ENCODE data around the gene ZC2HC1B. TPM values are rescaled to one million over a fixed set of nuclear protein-coding genes. Genes with fewer than 3 reads are reported as not detected.

ZC2HC1B gene
- total and polyA plus RNA-seq, 4 donors: 0.28 TPM; not detected in 3

- peak in 2 of 3 donors; percentile 79 to 85 for DNase-seq
- WGBS, 2 donors: 58 to 67% methylated on average over 6 of the region's 6 CpGs
- peaks cover 0 to 5% (median under 1%) of the 10 kb centered on the region in 4 donors for H3K36me3 ChIP-seq (ENCODE audit: control insufficient read depth in 4 of 4, insufficient read depth in 4 of 4, low read length in 4 of 4)
- H3K9me3 ChIP-seq (ENCODE audit: control insufficient read depth in 4 of 4, insufficient read depth in 3 of 4, low read length in 3 of 4): no peaks in the 10 kb centered on the region
- ATAC-seq (ENCODE audit: insufficient read depth, low FRiP score): peak; percentile 62
- no peak overlapping the region for H3K9ac ChIP-seq (ENCODE audit: insufficient read depth in 1 of 2, low read length in 2 of 2)
- TF ChIP-seq CTCF (IDR thresholded peaks at IDR 0.05; ENCODE audit: control extremely low read depth, extremely low read depth): no peak
- no peaks in the 10 kb centered on the region for H3K27me3 ChIP-seq (ENCODE audit: control insufficient read depth in 3 of 3, insufficient read depth in 3 of 3, low read length in 2 of 3)
- no peak overlapping the region for H3K27ac ChIP-seq (ENCODE audit: low read depth in 1 of 2, low read length in 1 of 2)
- no peak overlapping the region for H3K4me3 ChIP-seq
- peaks cover 3 to 79% (median 24%) of the 10 kb centered on the region in 5 donors for H3K4me1 ChIP-seq (ENCODE audit: control insufficient read depth in 5 of 5, insufficient read depth in 5 of 5, low read length in 5 of 5)
Measured at GRCh38 chr6:143970456-143971218, 106.4 kb downstream of the ZC2HC1B start.

GRCh38 chr6:143971482-143972205 lies 107.4 kb downstream of the ZC2HC1B start:
- Histone ChIP-seq H3K27ac (ENCODE audit: low read depth in 1 of 2, low read length in 1 of 2) (no peak overlapping the region), H3K4me3 (no peak overlapping the region), H3K27me3 (ENCODE audit: control insufficient read depth in 3 of 3, insufficient read depth in 3 of 3, low read length in 2 of 3) (no peaks in the 10 kb centered on the region), H3K9ac (ENCODE audit: insufficient read depth in 1 of 2, low read length in 2 of 2) (no peak overlapping the region), H3K9me3 (ENCODE audit: control insufficient read depth in 4 of 4, insufficient read depth in 3 of 4, low read length in 3 of 4) (no peaks in the 10 kb centered on the region), H3K4me1 (ENCODE audit: control insufficient read depth in 5 of 5, insufficient read depth in 5 of 5, low read length in 5 of 5) (peaks cover 3 to 77% (median 20%) of the 10 kb centered on the region in 5 donors), H3K36me3 (ENCODE audit: control insufficient read depth in 4 of 4, insufficient read depth in 4 of 4, low read length in 4 of 4) (peaks cover 0 to 5% (median 0%) of the 10 kb centered on the region in 4 donors)
- ATAC-seq (ENCODE audit: insufficient read depth, low FRiP score): no peak
- TF ChIP-seq CTCF (IDR thresholded peaks at IDR 0.05; ENCODE audit: control extremely low read depth, extremely low read depth): no peak
- 72 to 83% methylated on average over 4 of the region's 4 CpGs for WGBS, 2 donors
- DNase-seq: peak in 1 of 3 donors; percentile 61

GRCh38 chr6:143973097-143973966 lies 109.1 kb downstream of the ZC2HC1B start:
- no peaks in the 10 kb centered on the region for H3K9me3 ChIP-seq (ENCODE audit: control insufficient read depth in 4 of 4, insufficient read depth in 3 of 4, low read length in 3 of 4)
- no peak overlapping the region for H3K4me3 ChIP-seq
- 82% methylated on average over 13 of the region's 13 CpGs for WGBS, 2 donors
- no peaks in the 10 kb centered on the region for H3K27me3 ChIP-seq (ENCODE audit: control insufficient read depth in 3 of 3, insufficient read depth in 3 of 3, low read length in 2 of 3)
- H3K4me1 ChIP-seq (ENCODE audit: control insufficient read depth in 5 of 5, insufficient read depth in 5 of 5, low read length in 5 of 5): peaks cover 3 to 71% (median 16%) of the 10 kb centered on the region in 5 donors
- no peaks in the 10 kb centered on the region for H3K36me3 ChIP-seq (ENCODE audit: control insufficient read depth in 4 of 4, insufficient read depth in 4 of 4, low read length in 4 of 4)
- no peak overlapping the region for H3K27ac ChIP-seq (ENCODE audit: low read depth in 1 of 2, low read length in 1 of 2)
- ATAC-seq (ENCODE audit: insufficient read depth, low FRiP score): no peak
- TF ChIP-seq CTCF (IDR thresholded peaks at IDR 0.05; ENCODE audit: control extremely low read depth, extremely low read depth): no peak
- DNase-seq: peak in 1 of 3 donors; percentile 26
- no peak overlapping the region for H3K9ac ChIP-seq (ENCODE audit: insufficient read depth in 1 of 2, low read length in 2 of 2)

All from lung (tissue), 12 donors.